Small intestine (tissue), 7 donors: Measurements from ENCODE around the gene ATAD3A. TPM values are rescaled to one million over a fixed set of nuclear protein-coding genes. Genes with fewer than 3 reads are reported as not detected.

Source experiments
- DNase-seq, 2 donors: peaks; one replicate each; pipeline versions ENCODE4 v3.0.0 to v3.0.0-alpha.2; 2013
- FAIRE-seq: peaks from 2 replicates; lab custom pipeline; 2012; peaks lifted over from hg19 to GRCh38; lab: Jason Lieb, UNC
- H3K27ac ChIP-seq, 3 donors: one replicate each; pipeline ENCODE4 v1.5.1; 2013; ENCODE audit warnings: low read length in 2 of 3, mild to moderate bottlenecking in 2 of 3, control low read depth in 1 of 3, inconsistent platforms in 1 of 3, low read depth in 1 of 3, moderate library complexity in 1 of 3
- H3K27me3 ChIP-seq, 3 donors: one replicate each; pipeline ENCODE4 v1.6.1; 2013; ENCODE audit warnings: low read length in 3 of 3, inconsistent platforms in 1 of 3; ENCODE audit not compliant: control insufficient read depth in 3 of 3, insufficient read depth in 3 of 3
- H3K36me3 ChIP-seq, 3 donors: one replicate each; pipeline ENCODE4 v1.6.1; 2013; ENCODE audit warnings: low read length in 3 of 3, inconsistent platforms in 1 of 3, low read depth in 1 of 3, mild to moderate bottlenecking in 1 of 3, moderate library complexity in 1 of 3; ENCODE audit not compliant: control insufficient read depth in 3 of 3, insufficient read depth in 2 of 3
- H3K4me1 ChIP-seq, 3 donors: one replicate each; pipeline ENCODE4 v1.6.1; 2013; ENCODE audit warnings: low read length in 2 of 3, inconsistent platforms in 1 of 3, low read depth in 1 of 3, mild to moderate bottlenecking in 1 of 3, moderate library complexity in 1 of 3; ENCODE audit not compliant: control insufficient read depth in 3 of 3, insufficient read depth in 2 of 3
- H3K4me3 ChIP-seq, 3 donors: one replicate each; pipeline ENCODE4 v1.5.1; 2013; ENCODE audit warnings: low read length in 3 of 3, control low read depth in 1 of 3, inconsistent platforms in 1 of 3, low read depth in 1 of 3, mild to moderate bottlenecking in 1 of 3, moderate library complexity in 1 of 3
- H3K9me3 ChIP-seq, 2 donors: one replicate each; pipeline ENCODE4 v1.6.1; 2013; ENCODE audit warnings: low read depth in 1 of 2, low read length in 1 of 2; ENCODE audit not compliant: control insufficient read depth in 2 of 2, insufficient read depth in 1 of 2
- WGBS, 3 donors: extraction: QIAGEN DNeasy Blood & Tissue Kit; methylation state at CpG; one replicate each; pipeline ENCODE4 v1.1.7; 2013; 5-methylcytosine and 5-hydroxymethylcytosine counted together
- polyA plus RNA-seq, 4 donors: library from polyadenylated mRNA; stranded (reverse) in 3 of 4; unstranded in 1 of 4; fragments of 200-250 nt in 3 of 4; fragments of 120-200 nt in 1 of 4; gene quantifications; one replicate each; pipeline versions ENCODE4 v1.2.1 to v1.2.3, GENCODE V29; 2013
- donor health status: healthy with polysubstance abuse.
- donor health status: control.
- donor health status: control.
- donor health status: Bipolar disorder and iron deficiency.
- donor health status: healthy.

Gene ATAD3A
- polyA plus RNA-seq, 4 donors, result 16.8 to 42.1 (median 25.0) TPM

DNA sequence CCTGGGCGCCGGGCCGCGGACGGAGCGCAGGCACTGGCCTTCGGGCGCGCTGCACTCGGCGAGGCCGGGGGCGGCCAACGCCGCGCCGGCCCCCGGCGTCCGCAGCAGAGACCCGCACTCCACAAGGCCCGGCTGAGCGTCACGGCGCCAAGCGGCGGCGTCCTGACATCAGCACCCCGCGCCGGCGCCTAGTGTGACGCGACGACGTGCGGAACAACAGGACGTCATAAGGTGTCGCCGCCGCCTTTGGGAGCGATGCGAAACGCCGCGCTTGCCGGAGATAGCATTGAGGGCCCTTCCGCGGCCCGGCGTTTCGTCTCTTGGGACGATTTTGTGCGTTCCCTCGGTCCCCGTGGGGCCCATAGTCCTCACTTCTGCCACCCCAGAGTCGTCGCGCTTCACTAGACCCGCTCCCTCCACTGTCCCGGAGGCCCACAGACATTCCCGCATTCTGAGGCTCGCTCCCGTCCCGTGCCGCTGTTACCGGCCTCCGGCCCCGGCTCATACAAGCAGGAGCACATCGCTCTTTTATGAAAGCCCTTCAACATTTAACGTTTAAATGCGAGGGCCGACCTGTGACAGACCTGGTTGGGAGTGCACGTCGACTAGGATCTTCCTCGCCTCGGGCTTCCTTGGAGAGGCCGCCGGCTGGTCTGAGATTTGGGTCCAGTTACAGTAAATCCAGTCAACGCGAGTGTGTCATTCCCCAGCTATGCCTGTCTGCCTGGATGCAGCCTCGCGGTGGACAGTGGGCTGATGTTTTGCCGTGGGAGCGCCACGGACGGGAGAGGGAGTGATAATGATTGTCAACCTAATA is 63.0 kb downstream of the ATAD3A start, which contains the start of gene SSU72:
Gene SSU72 (minus strand): TSS at position 143 of the 817 bp plus-strand sequence. CDS start 306 bp downstream, outside the sequence.
- Histone ChIP-seq H3K4me1 (peaks cover 4 to 26% (median 6%) of the 10 kb centered on the region in 3 donors), H3K9me3 (no peaks in the 10 kb centered on the region), H3K36me3 (peaks cover 0 to 33% (median 0%) of the 10 kb centered on the region in 3 donors), H3K4me3 (peak within 1 kb of the TSS; percentile 87 to 97 (median 88)), H3K27me3 (peaks cover 0 to 1% (median 0%) of the 10 kb centered on the region in 3 donors), H3K27ac (peak within 1 kb of the TSS; percentile 97 to 99 (median 99))
- WGBS, 3 donors, result 0% methylated on average over 57 to 87 of the region's 87 CpGs
- DNase-seq (peak; percentile 90 to 98), FAIRE-seq (no peak)

DNA sequence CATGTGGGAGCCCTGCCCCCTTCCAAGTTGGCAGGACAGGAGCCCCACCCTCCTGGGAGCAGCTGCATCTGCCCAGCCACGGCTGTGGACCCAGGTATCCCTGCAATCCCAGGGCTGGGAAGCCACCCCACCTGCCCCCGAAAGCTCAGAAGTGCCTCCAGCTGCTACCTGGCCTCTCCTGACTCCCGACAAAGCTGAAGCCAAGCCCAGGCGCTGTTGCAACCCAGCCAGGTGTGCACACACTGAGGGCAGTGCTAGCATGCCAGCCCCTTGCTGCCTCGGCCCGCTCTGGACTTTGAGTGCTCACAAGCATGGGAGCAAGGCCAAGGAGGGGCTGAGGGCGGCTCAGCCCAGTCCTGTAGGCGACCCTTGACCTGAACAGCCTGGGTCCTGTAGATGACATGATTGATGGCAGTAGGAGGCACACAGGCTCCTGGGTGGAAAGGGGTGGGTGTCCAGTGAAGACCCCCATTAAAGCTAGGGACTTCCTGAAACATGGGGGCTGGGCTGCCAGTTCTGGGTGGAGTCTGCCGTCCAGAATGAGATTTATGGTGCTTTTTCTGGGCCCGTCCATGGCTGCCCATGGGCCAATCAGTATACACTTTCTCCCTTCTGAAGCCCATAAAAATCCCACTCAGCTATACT is 65.5 kb downstream of the ATAD3A start:
- WGBS, 3 donors, result 12 to 38% (median 17%) methylated on average over 10 of the region's 10 CpGs
- H3K27ac ChIP-seq, result peak overlapping the region; percentile 33 to 63 (median 52)
- H3K36me3 ChIP-seq, result peaks cover 0 to 9% (median 0%) of the 10 kb centered on the region in 3 donors
- H3K9me3 ChIP-seq, result no peaks in the 10 kb centered on the region
- DNase-seq (peak; percentile 80 to 90), FAIRE-seq (no peak)
- H3K27me3 ChIP-seq, result peaks cover 0 to 14% (median 0%) of the 10 kb centered on the region in 3 donors
- peaks cover 4 to 26% (median 6%) of the 10 kb centered on the region in 3 donors for H3K4me1 ChIP-seq
- no peak overlapping the region for H3K4me3 ChIP-seq

DNA sequence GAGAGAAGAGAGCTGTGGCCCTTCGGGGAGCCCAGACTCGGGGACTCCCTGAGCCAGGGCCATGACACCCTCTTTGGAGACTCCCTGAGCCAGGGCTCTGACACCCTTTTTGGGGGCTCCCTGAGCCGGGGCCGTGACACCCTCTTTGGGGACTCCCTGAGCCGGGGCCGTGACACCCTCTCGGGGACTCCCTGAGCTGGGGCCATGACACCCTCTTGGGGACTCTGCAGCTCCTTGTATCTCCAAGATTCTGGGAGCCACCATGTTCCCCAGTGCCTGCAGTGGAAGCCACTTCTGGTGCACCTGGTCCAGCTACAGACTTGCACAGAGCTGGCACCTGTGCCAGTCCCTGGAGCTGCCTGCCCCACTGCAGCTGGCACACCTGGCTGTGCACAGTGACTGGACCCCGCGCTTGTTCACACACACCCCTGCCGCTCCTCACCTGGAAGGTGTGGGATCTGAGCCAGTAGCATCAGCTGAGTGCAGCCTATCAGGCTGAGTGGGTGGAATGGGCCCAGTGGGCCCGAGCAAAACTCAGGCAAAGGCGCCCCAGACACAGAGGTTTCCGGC is 66.5 kb downstream of the ATAD3A start:
- peaks cover 0 to under 1% (median 0%) of the 10 kb centered on the region in 3 donors for H3K36me3 ChIP-seq
- peaks cover 0 to 22% (median 6%) of the 10 kb centered on the region in 3 donors for H3K4me1 ChIP-seq
- 51 to 82% (median 61%) methylated on average over 13 of the region's 13 CpGs for WGBS, 3 donors
- peaks cover 0 to 22% (median 0%) of the 10 kb centered on the region in 3 donors for H3K27me3 ChIP-seq
- FAIRE-seq (no peak), DNase-seq (no peak)
- no peak overlapping the region for H3K4me3 ChIP-seq
- no peak overlapping the region for H3K27ac ChIP-seq
- H3K9me3 ChIP-seq, result no peaks in the 10 kb centered on the region

DNA sequence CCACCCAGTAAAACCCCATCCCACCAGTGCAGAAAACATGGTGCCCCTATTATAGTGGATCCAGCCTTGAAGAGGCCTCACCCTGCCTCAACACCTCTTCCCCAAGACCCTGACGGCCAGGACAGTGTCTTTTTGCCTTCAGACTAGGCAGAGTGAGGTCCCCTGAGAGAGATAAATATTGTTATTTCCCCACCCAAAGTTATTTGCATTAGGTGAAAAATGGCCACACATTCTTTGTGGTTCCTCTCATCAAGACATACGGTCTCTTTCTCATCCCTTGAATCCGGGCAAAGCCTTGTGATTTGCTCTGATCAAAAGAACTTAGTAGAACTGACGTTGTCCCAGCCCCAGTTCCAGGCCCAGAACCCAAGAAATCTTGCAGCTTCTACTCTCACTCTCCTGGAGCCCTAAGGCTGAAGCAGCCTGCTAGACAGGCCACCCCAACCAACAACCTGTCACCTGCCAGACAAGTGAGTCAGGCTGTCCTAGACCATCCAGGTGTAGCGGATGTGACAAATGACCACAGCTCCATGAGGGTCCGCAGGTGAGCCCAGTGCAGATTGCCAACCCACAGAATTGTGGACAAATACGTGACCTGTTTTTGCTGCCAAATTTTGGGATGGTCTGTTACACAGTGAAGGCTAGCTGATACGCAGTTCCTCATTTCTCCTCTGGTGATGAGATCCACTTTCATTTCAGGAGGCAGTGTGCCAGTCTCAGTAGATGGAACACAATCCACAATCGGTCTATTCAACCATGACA is 70.8 kb downstream of the ATAD3A start:
- peaks cover 0 to 34% (median 0%) of the 10 kb centered on the region in 3 donors for H3K27me3 ChIP-seq
- WGBS, 3 donors, result 74 to 84% (median 80%) methylated on average over 9 of the region's 9 CpGs

DNA sequence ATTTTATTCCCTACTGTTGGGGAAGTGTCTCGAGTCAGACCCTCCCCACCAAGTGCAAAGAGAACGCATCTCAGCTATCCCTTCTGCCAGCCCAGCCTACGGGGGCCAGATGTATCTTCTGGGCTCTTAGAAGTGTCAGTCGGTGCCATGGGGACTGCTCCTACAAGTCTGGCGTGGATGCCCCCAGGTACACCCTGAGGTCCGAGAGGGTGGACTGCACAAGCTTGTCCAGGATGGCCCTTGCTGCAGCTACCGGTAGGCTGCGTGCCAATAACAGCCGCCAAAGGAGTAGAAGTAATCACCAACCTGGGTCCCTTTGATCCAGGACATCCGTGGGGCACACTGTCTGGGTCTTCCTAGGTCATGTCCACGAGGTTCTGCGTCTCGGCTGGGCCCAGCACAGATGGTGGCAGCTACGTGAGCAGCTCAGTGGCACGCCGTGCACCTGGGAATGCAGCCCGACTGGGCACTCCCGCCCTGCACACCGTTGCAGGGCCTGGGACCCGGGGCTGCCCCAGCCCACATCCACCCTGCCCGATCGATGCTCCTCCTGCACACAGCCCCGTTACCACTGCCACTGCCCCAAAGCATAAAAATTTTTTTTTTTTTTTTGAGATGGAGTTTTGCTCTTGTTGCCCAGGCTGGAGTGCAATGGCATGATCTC is 71.5 kb downstream of the ATAD3A start:
- no peak for FAIRE-seq
- DNase-seq, result no peak
- H3K9me3 ChIP-seq, result no peaks in the 10 kb centered on the region
- 84 to 86% (median 84%) methylated on average over 23 of the region's 23 CpGs for WGBS, 3 donors
- no peaks in the 10 kb centered on the region for H3K4me1 ChIP-seq
- H3K27me3 ChIP-seq, result peaks cover 0 to 34% (median 0%) of the 10 kb centered on the region in 3 donors
- H3K4me3 ChIP-seq, result no peak overlapping the region
- H3K36me3 ChIP-seq, result no peaks in the 10 kb centered on the region
- no peak overlapping the region for H3K27ac ChIP-seq

More for the DNA sequence above, 70.8 kb downstream of the ATAD3A start:
- no peak for FAIRE-seq
- H3K36me3 ChIP-seq, result no peaks in the 10 kb centered on the region
- no peaks in the 10 kb centered on the region for H3K9me3 ChIP-seq
- H3K4me3 ChIP-seq, result no peak overlapping the region
- peaks cover 0 to 3% (median 0%) of the 10 kb centered on the region in 3 donors for H3K4me1 ChIP-seq
- no peak overlapping the region for H3K27ac ChIP-seq
- DNase-seq, result no peak

Other genes with a start within 250 kb of the ATAD3A start
- 10 to 100 TPM; 45.9 to 67.0 (median 60.7) TPM for gene UBE2J2, start 238.3 kb upstream of the ATAD3A start, polyA plus RNA-seq
- 10 to 100 TPM in 2 of 4 donors, 1 to 10 TPM in 2; 5.2 to 37.1 (median 17.2) TPM for gene SCNN1D, start 231.7 kb upstream of the ATAD3A start, polyA plus RNA-seq
- gene ACAP3, start 204.2 kb upstream of the ATAD3A start, polyA plus RNA-seq, result 10 to 100 TPM; 28.6 to 71.1 (median 50.6) TPM
- gene PUSL1, start 203.6 kb upstream of the ATAD3A start, polyA plus RNA-seq, result 10 to 100 TPM; 15.0 to 22.7 (median 18.4) TPM
- gene INTS11, start 187.5 kb upstream of the ATAD3A start, polyA plus RNA-seq, result 100 to 1,000 TPM in 3 of 4 donors, 10 to 100 TPM in 1; 94.9 to 331 (median 186) TPM
- 10 to 100 TPM; 18.5 to 71.3 (median 45.1) TPM for gene CPTP, start 187.4 kb upstream of the ATAD3A start, polyA plus RNA-seq
- gene TAS1R3, start 180.9 kb upstream of the ATAD3A start, polyA plus RNA-seq, result under 1 TPM; 0.33 to 0.99 (median 0.63) TPM
- 10 to 100 TPM; 46.7 to 88.8 (median 61.3) TPM for gene DVL1, start 162.7 kb upstream of the ATAD3A start, polyA plus RNA-seq
- gene MXRA8, start 153.6 kb upstream of the ATAD3A start, polyA plus RNA-seq, result 100 to 1,000 TPM in 1 of 4 donors, 10 to 100 TPM in 1, 1 to 10 TPM in 2; 2.7 to 538 (median 14.7) TPM
- gene AURKAIP1, start 137.0 kb upstream of the ATAD3A start, polyA plus RNA-seq, result 100 to 1,000 TPM in 3 of 4 donors, 10 to 100 TPM in 1; 88.1 to 382 (median 297) TPM
- gene CCNL2, start 112.8 kb upstream of the ATAD3A start, polyA plus RNA-seq, result 100 to 1,000 TPM in 3 of 4 donors, 10 to 100 TPM in 1; 71.9 to 224 (median 198) TPM
- 100 to 1,000 TPM; 135 to 221 (median 167) TPM for gene MRPL20, start 104.9 kb upstream of the ATAD3A start, polyA plus RNA-seq
- 1 to 10 TPM; 1.1 to 1.7 (median 1.5) TPM for gene ANKRD65, start 90.9 kb upstream of the ATAD3A start, polyA plus RNA-seq
- gene VWA1, start 76.5 kb upstream of the ATAD3A start, polyA plus RNA-seq, result 100 to 1,000 TPM in 1 of 4 donors, 10 to 100 TPM in 1, 1 to 10 TPM in 1, under 1 TPM in 1; 0.67 to 122 (median 6.9) TPM
- 1 to 10 TPM in 1 of 4 donors, under 1 TPM in 2, not detected in 1; 0.27 to 1.5 (median 0.66) TPM for gene ATAD3C, start 62.5 kb upstream of the ATAD3A start, polyA plus RNA-seq
- gene ATAD3B, start 40.4 kb upstream of the ATAD3A start, polyA plus RNA-seq, result 10 to 100 TPM; 17.4 to 34.5 (median 19.4) TPM
- gene TMEM240, start 28.5 kb downstream of the ATAD3A start, polyA plus RNA-seq, result 1 to 10 TPM in 3 of 4 donors, not detected in 1; 1.6 to 3.7 (median 1.6) TPM
- gene SSU72, start 62.7 kb downstream of the ATAD3A start, polyA plus RNA-seq, result 100 to 1,000 TPM in 3 of 4 donors, 10 to 100 TPM in 1; 83.9 to 140 (median 124) TPM
- 1 to 10 TPM in 2 of 4 donors, under 1 TPM in 2; 0.54 to 2.9 (median 1.5) TPM for gene FNDC10, start 88.0 kb downstream of the ATAD3A start, polyA plus RNA-seq
- gene MIB2, start 103.3 kb downstream of the ATAD3A start, polyA plus RNA-seq, result 100 to 1,000 TPM in 2 of 4 donors, 10 to 100 TPM in 2; 44.7 to 213 (median 116) TPM
- 10 to 100 TPM in 1 of 4 donors, 1 to 10 TPM in 3; 1.2 to 16.5 (median 3.6) TPM for gene MMP23B, start 120.0 kb downstream of the ATAD3A start, polyA plus RNA-seq
- gene CDK11B, start 146.8 kb downstream of the ATAD3A start, polyA plus RNA-seq, result 10 to 100 TPM; 24.6 to 61.7 (median 45.1) TPM
- gene SLC35E2B, start 180.6 kb downstream of the ATAD3A start, polyA plus RNA-seq, result 10 to 100 TPM; 21.6 to 43.0 (median 34.0) TPM
- 100 to 1,000 TPM in 1 of 4 donors, 10 to 100 TPM in 3; 17.3 to 232 (median 48.4) TPM for gene CDK11A, start 212.2 kb downstream of the ATAD3A start, polyA plus RNA-seq